T1000 (cell line): Measurements from ENCODE around the gene SOHLH1.

ENCODE experiments used
- DNase-seq: peaks from one replicate; lab custom pipeline; 2025; ENCODE audit warnings: mixed read lengths; lab: John Stamatoyannopoulos, UW

SOHLH1 gene

GRCh38 chr9:135699440-135699839, at the start of gene SOHLH1:
Gene SOHLH1, minus strand, starts transcription at chr9:135699481. Its CDS starts 14 bp downstream, at chr9:135699467.
- no peak for DNase-seq

DNA sequence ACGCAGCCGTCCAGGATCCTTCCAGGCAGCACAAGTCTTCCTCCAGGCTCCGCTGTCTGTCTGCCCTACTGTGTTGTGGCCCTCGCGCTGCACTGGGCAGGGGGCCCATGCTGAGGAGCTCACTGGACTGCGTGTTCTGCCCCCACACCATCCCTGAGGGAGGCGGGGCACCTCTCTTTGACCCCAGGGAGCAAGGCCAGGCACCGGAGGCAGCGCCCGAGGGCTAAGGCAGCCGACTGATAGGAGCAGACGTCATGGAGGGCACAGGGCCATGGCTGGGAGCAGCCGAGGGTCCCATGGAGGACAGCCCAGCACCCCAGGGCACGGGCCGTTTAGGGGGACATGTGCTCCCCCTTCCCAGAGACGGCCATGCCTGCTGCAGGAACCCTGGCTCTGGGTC, 49.4 kb upstream of the SOHLH1 start:
- DNase-seq = no peak

DNA sequence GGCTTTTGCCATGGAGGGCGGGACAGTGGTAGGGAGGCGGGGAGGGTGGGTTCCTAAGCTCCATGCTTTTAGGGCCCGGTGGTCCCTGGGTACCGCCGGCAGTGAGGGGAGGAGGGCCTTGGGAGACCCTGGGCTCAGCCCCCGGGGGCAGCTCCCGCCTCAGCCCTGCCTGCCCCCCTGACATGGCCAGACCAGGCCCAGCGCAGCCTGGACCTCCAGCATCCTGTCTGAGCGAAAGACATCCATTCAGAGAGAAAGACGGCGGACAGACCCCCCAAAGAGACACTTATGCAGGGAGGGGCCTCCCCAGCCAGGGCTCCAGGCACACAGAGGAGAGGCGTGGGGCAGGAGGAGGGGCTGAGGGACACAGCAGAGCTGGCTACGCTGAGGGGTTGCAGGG, 48.0 kb upstream of the SOHLH1 start:
- DNase-seq = no peak

DNA sequence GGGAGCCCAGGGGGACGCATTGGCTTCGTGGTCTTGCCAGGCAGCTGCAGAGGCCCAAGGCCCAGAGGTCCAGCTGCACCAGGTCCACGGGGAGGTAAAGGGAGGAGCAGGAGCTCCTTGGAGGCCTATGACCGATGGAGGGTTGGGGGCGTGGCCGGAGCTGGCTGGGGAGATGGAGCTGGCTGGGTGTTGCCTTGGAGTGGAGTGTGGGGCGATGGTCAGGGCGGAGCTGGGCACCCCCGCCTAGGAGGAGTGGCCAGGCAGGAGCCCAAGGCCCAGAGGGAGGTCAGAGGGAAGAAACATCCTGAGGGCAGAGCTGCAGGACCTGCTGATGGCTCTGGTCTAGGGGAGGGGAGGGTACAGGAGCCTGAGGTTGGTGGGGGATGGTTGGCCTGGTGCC, 47.3 kb upstream of the SOHLH1 start:
- DNase-seq = no peak

DNA sequence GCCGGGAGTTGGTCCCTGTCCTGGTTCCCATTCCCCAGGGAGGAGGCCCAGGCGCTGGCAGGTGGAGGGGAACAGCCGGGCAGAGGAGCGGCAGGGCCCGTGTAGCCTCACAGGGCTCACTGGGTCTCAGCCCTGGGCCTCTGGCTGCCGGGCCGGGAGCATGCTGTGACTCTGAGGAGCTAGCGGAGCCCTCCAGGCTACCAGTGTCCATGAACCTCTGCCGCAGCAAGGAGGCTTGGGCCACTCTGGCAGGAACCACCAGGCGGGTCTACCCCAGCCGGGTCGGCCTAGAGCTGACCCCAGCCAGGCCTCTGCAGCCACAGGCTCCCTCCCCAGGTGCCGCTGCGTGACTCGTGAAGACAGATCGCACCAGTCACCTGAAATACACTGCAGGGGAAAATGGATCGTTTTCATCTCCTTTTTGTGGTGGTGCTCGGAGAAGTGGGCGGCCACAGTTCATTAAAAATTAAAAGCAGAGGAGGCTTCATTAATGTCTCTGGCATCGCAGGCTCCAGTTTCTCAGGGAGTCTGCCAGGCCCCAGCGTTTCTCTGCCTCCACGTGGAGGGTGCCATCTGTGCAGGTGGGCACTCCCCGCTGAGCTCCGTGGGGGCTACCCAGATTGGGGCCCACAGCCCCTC, 46.5 kb upstream of the SOHLH1 start:
- DNase-seq = no peak

DNA sequence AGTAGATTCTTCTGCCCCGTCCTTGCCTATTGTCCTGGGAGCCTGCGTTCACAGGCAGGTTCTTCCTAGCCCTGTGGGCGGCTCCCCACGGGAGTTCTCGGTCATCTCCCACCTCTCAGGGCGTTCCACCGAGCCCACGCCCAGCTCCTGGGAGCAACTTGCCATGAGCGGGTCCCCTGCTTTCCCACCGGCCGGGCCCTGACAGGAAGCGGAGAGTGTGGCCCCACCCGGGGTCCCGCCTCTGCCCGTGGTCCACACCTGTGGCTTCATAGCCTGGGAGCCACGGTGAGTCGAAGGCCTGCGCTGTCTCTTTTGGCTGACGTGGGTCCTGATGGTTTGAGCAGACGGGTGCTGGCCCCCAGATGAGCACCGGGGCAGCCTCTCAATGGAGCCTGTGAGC, 45.9 kb upstream of the SOHLH1 start:
- no peak for DNase-seq

- no peak for DNase-seq
These were observed 45.2 kb upstream of the SOHLH1 start for GRCh38 chr9:135744333-135745070.

- DNase-seq = no peak
These were observed 44.5 kb upstream of the SOHLH1 start for GRCh38 chr9:135743546-135744332.

GRCh38 chr9:135743021-135743420, 43.7 kb upstream of the SOHLH1 start:
- DNase-seq = no peak

DNA sequence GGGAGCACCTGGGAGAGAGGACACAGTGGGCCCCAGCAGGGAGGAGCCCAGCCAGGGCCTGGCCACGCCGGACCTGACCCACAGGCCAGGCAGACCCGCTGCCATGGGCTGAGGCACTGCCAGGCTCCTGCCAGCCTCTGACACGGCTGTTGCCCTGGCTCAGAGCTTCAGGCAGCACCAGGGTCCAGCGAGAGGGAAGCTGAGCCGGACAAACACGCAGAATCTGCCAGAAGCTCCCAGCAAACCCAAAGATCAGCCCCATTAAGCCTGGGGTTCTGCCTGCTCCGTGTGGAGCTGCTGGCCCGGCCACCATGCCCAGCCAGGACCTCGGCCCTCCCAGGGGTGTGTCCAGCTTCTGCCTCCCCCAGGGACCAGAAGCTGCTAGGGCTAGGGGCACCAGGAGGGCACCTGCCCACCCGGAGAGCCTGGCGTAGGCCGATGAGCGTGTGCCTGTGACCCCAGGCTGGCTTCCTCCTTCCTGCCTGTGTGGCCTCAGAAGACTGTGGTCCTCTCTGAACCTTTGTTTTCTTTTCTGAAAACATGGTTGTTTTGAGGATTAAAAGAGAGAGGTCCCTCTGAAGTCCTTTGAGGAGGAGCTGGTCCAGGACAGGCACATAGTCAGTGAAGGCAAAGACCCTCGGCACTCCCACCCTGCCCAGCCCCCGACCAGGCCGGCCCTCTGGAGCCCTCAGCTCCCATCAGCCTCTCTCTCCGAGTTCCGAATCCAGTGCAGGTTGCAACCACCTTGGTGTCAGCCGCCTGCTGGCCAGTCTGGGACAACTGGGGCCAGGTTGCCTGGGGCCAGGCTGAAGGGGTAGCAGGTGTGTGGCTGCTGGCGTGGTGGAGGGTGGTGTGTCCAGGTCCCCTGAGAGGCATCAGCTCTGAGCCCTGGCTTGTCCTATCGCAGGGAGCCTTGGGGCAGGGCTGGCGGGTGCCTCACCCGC, 42.3 kb upstream of the SOHLH1 start:
- DNase-seq = no peak

DNA sequence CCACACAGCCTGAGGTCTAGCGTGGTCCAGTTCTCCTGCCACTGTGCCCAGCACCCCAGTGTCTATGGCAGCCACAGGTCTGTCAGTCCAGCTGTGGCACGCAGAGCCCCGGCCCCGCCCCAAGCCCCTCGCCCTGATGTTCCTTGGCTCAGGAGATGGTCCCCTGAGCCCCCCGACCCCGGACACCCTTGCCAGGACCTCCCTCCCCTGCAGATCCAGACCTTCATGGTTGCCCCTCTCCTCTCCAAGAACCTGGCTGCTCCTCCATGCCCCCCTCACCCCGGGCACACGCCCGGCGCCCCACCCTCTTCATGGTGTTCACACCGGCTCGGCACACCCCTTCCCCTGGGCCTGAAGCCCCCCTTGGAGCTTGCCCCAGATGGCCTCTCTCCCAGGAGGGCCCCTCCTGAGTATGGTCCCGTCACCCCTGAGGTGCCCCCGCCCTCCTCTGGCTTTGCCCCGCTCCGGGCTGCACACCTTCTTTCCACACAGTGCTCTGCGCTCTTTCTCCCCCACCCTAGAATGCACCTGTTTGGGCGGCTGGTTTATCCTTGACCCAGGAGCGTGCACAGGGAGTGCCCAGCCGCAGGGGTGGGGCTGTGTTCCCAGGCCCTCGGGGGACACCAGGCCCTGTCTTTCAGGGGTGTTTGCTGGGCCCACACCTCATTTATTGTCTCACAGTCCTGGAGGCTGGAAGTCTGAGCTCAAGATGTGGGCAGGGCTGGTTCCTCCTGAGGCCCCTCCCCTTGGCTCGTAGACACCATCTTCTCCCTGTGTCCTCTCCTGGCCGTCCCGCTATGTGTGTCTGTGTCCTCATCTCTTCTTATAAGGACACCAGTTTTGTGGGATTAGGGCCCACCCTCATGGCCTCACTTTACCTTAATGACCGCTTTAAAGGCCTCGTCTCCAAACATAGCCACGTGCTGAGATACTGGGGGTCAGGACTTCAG, 40.3 kb upstream of the SOHLH1 start:
- DNase-seq = no peak

- DNase-seq = no peak
These were observed 38.7 kb upstream of the SOHLH1 start for GRCh38 chr9:135737840-135738521.

- no peak for DNase-seq
These were observed 37.9 kb upstream of the SOHLH1 start for GRCh38 chr9:135736979-135737839.

- DNase-seq = no peak
These were observed 37.1 kb upstream of the SOHLH1 start for GRCh38 chr9:135736272-135736978.

DNA sequence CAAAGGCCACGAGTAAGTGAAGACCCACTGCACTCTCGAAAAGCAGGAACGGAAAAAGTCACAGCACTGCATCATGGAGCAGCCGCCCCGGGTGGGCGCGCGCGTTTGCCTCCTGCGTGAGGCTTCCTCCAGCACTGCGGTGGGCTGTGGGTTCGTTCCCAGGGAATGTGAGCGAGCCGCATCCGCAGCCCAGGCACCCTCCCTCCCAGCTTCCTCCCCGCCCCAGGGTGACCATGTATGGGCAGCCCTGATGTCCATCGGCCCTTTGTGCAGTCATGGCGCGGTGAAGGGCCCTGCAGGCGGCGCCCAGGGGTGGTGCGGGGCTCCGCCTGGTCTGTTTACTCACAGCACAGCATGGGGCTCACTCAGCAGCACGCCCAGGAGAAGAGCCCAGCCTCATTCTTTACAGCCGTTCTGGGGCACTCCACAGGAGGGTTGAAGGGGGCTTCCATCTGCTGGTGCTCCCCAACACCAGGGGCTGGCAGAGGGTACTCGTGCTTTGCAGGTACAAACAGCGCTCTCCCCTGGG, 35.4 kb upstream of the SOHLH1 start:
- DNase-seq = no peak

- no peak for DNase-seq
These were observed 33.4 kb upstream of the SOHLH1 start for GRCh38 chr9:135732569-135733257.

GRCh38 chr9:135731454-135731853, 32.2 kb upstream of the SOHLH1 start:
- DNase-seq = no peak

DNA sequence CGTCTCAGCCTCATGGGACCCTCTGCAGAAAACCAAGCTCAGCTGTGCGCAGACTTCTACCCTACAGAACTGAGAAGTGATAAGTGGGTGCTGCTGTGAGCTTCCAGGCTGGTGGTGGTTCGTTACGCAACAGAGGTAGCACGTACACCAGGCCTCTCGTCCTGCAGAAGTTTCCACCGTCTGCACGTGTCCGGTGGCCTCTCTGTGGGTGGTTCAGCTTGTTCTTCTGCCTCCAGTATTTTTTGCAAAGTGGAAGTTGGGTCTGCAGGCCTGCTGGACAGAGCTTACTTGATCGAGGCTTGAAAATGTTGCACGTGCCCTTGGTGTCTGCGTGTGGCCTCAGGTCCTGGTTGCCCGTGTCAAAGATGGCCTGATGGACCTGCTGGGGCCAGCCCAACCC, 30.2 kb upstream of the SOHLH1 start:
- no peak for DNase-seq
